Activated naive CD4-positive, alpha-beta T cell (primary cell): ENCODE measurements around the gene SMC4.
"Not testable (repeated sequence)": the region's sequence is repeated elsewhere in the genome, so short reads cannot be mapped to it uniquely, and the experiment has no call there.

Source experiments
- DNase-seq, 4 experiments: peaks; one replicate each; lab custom pipeline; 2025; lab: John Stamatoyannopoulos, UW

The SMC4 gene

GRCh38 chr3:160399125-160400029, at the start of gene SMC4, which contains the start of gene IFT80:
SMC4 (plus strand) TSS chr3:160399650; CDS start chr3:160400827, 1,177 bp downstream.
IFT80 (minus strand) TSS chr3:160399225; CDS start chr3:160384600, 14,625 bp downstream.
- peak; percentile 82 to 93 (median 88) for DNase-seq

GRCh38 chr3:160355826-160356225, 43.6 kb upstream of the SMC4 start:
- no peak for DNase-seq

GRCh38 chr3:160362896-160363295, 36.6 kb upstream of the SMC4 start:
- not testable (repeated sequence) for DNase-seq

- DNase-seq: no peak
Observed at GRCh38 chr3:160365869-160366522, 33.5 kb upstream of the SMC4 start.

GRCh38 chr3:160368804-160369203, 30.6 kb upstream of the SMC4 start:
- DNase-seq: no peak

GRCh38 chr3:160369784-160370183, 29.7 kb upstream of the SMC4 start:
- DNase-seq: no peak

- DNase-seq: no peak
Observed at GRCh38 chr3:160370987-160371857, 28.2 kb upstream of the SMC4 start.

- no peak for DNase-seq
Observed at GRCh38 chr3:160372780-160373179, 26.7 kb upstream of the SMC4 start.

GRCh38 chr3:160373655-160374054, 25.8 kb upstream of the SMC4 start:
- no peak for DNase-seq

- DNase-seq: no peak
Observed at GRCh38 chr3:160374472-160374871, 25.0 kb upstream of the SMC4 start.

- no peak for DNase-seq
Observed at GRCh38 chr3:160374925-160375324, 24.5 kb upstream of the SMC4 start.

GRCh38 chr3:160376681-160377080, 22.8 kb upstream of the SMC4 start:
- no peak for DNase-seq

- no peak for DNase-seq
Observed at GRCh38 chr3:160378331-160379109, 20.9 kb upstream of the SMC4 start.

GRCh38 chr3:160379628-160380214, 19.7 kb upstream of the SMC4 start:
- no peak for DNase-seq

- DNase-seq: no peak
Observed at GRCh38 chr3:160381470-160381869, 18.0 kb upstream of the SMC4 start.

GRCh38 chr3:160384639-160385318, 14.7 kb upstream of the SMC4 start:
- no peak for DNase-seq

GRCh38 chr3:160390565-160391138, 8.8 kb upstream of the SMC4 start:
- DNase-seq: no peak

- no peak for DNase-seq
Observed at GRCh38 chr3:160392798-160393197, 6.7 kb upstream of the SMC4 start.

- DNase-seq: no peak
Observed at GRCh38 chr3:160393346-160394008, 6.0 kb upstream of the SMC4 start.
